ENCODE measurements around the gene CENPO.
"Not testable (repeated sequence)": the region's sequence is repeated elsewhere in the genome, so short reads cannot be mapped to it uniquely, and the experiment has no call there.

CENPO gene

GRCh38 chr2:24831221-24832072, 38.2 kb downstream of the CENPO start:
- H3K27me3 ChIP-seq (ENCODE audit: control insufficient read depth, insufficient read depth, low read length): no peaks in the 10 kb centered on the region
- H3K36me3 ChIP-seq (ENCODE audit: control insufficient read depth, insufficient read depth, low read length): no peaks in the 10 kb centered on the region
- no peak overlapping the region for H3K4me3 ChIP-seq (ENCODE audit: low read length)
- no peaks in the 10 kb centered on the region for H3K9me3 ChIP-seq (ENCODE audit: control insufficient read depth, insufficient read depth, low read length)
- H3K4me1 ChIP-seq (ENCODE audit: control insufficient read depth, insufficient read depth, low read length): peaks cover 5% of the 10 kb centered on the region
- WGBS (ENCODE audit: insufficient coverage, insufficient read length): no CpG with 5 or more reads among the region's 18 CpGs
- DNase-seq (ENCODE audit: low read depth, low spot score): no peak
- H3K27ac ChIP-seq (ENCODE audit: low read length): no peak overlapping the region

- no CpG with 5 or more reads among the region's 14 CpGs for WGBS (ENCODE audit: insufficient coverage, insufficient read length)
- Histone ChIP-seq H3K4me1 (ENCODE audit: control insufficient read depth, insufficient read depth, low read length) (peaks cover 5% of the 10 kb centered on the region), H3K27ac (ENCODE audit: low read length) (no peak overlapping the region), H3K36me3 (ENCODE audit: control insufficient read depth, insufficient read depth, low read length) (0 out of 2 replicates have a peak, but pooled peaks cover 2% of the 10 kb centered on the region), H3K9me3 (ENCODE audit: control insufficient read depth, insufficient read depth, low read length) (no peaks in the 10 kb centered on the region), H3K4me3 (ENCODE audit: low read length) (no peak overlapping the region), H3K27me3 (ENCODE audit: control insufficient read depth, insufficient read depth, low read length) (no peaks in the 10 kb centered on the region)
- no peak for DNase-seq (ENCODE audit: low read depth, low spot score)
Measured at GRCh38 chr2:24832073-24832461, 38.8 kb downstream of the CENPO start.

- no peak for DNase-seq (ENCODE audit: low read depth, low spot score)
- Histone ChIP-seq H3K9me3 (ENCODE audit: control insufficient read depth, insufficient read depth, low read length) (no peaks in the 10 kb centered on the region), H3K4me1 (ENCODE audit: control insufficient read depth, insufficient read depth, low read length) (peaks cover 3% of the 10 kb centered on the region), H3K27me3 (ENCODE audit: control insufficient read depth, insufficient read depth, low read length) (no peaks in the 10 kb centered on the region), H3K27ac (ENCODE audit: low read length) (no peak overlapping the region), H3K4me3 (ENCODE audit: low read length) (no peak overlapping the region), H3K36me3 (ENCODE audit: control insufficient read depth, insufficient read depth, low read length) (0 out of 2 replicates have a peak, but pooled peaks cover 2% of the 10 kb centered on the region)
- no CpG with 5 or more reads among the region's 9 CpGs for WGBS (ENCODE audit: insufficient coverage, insufficient read length)
Measured at GRCh38 chr2:24832521-24832920, 39.3 kb downstream of the CENPO start.

GRCh38 chr2:24832931-24833701, 39.9 kb downstream of the CENPO start:
- no peaks in the 10 kb centered on the region for H3K27me3 ChIP-seq (ENCODE audit: control insufficient read depth, insufficient read depth, low read length)
- H3K27ac ChIP-seq (ENCODE audit: low read length): no peak overlapping the region
- H3K4me3 ChIP-seq (ENCODE audit: low read length): no peak overlapping the region
- no CpG with 5 or more reads among the region's 22 CpGs for WGBS (ENCODE audit: insufficient coverage, insufficient read length)
- no peaks in the 10 kb centered on the region for H3K9me3 ChIP-seq (ENCODE audit: control insufficient read depth, insufficient read depth, low read length)
- DNase-seq (ENCODE audit: low read depth, low spot score): no peak
- peaks cover 3% of the 10 kb centered on the region for H3K4me1 ChIP-seq (ENCODE audit: control insufficient read depth, insufficient read depth, low read length)
- H3K36me3 ChIP-seq (ENCODE audit: control insufficient read depth, insufficient read depth, low read length): 0 out of 2 replicates have a peak, but pooled peaks cover 2% of the 10 kb centered on the region

GRCh38 chr2:24833821-24834732, 40.9 kb downstream of the CENPO start:
- H3K36me3 ChIP-seq (ENCODE audit: control insufficient read depth, insufficient read depth, low read length): 0 out of 2 replicates have a peak, but pooled peaks cover 2% of the 10 kb centered on the region
- no peak for DNase-seq (ENCODE audit: low read depth, low spot score)
- no CpG with 5 or more reads among the region's 32 CpGs for WGBS (ENCODE audit: insufficient coverage, insufficient read length)
- no peak overlapping the region for H3K27ac ChIP-seq (ENCODE audit: low read length)
- H3K4me3 ChIP-seq (ENCODE audit: low read length): no peak overlapping the region
- no peaks in the 10 kb centered on the region for H3K27me3 ChIP-seq (ENCODE audit: control insufficient read depth, insufficient read depth, low read length)
- no peaks in the 10 kb centered on the region for H3K9me3 ChIP-seq (ENCODE audit: control insufficient read depth, insufficient read depth, low read length)
- H3K4me1 ChIP-seq (ENCODE audit: control insufficient read depth, insufficient read depth, low read length): peaks cover 3% of the 10 kb centered on the region

GRCh38 chr2:24834733-24835395, 41.6 kb downstream of the CENPO start:
- Histone ChIP-seq H3K4me3 (ENCODE audit: low read length) (no peak overlapping the region), H3K4me1 (ENCODE audit: control insufficient read depth, insufficient read depth, low read length) (peaks cover 3% of the 10 kb centered on the region), H3K36me3 (ENCODE audit: control insufficient read depth, insufficient read depth, low read length) (0 out of 2 replicates have a peak, but pooled peaks cover 5% of the 10 kb centered on the region), H3K9me3 (ENCODE audit: control insufficient read depth, insufficient read depth, low read length) (no peaks in the 10 kb centered on the region), H3K27me3 (ENCODE audit: control insufficient read depth, insufficient read depth, low read length) (no peaks in the 10 kb centered on the region), H3K27ac (ENCODE audit: low read length) (no peak overlapping the region)
- no CpG with 5 or more reads among the region's 20 CpGs for WGBS (ENCODE audit: insufficient coverage, insufficient read length)
- no peak for DNase-seq (ENCODE audit: low read depth, low spot score)

GRCh38 chr2:24835411-24835810, 42.2 kb downstream of the CENPO start:
- WGBS (ENCODE audit: insufficient coverage, insufficient read length): no CpG with 5 or more reads among the region's 8 CpGs
- not testable (repeated sequence) for H3K27ac ChIP-seq (ENCODE audit: low read length); H3K4me3 ChIP-seq (ENCODE audit: low read length); DNase-seq (ENCODE audit: low read depth, low spot score); H3K27me3 ChIP-seq (ENCODE audit: control insufficient read depth, insufficient read depth, low read length); H3K4me1 ChIP-seq (ENCODE audit: control insufficient read depth, insufficient read depth, low read length); H3K36me3 ChIP-seq (ENCODE audit: control insufficient read depth, insufficient read depth, low read length); H3K9me3 ChIP-seq (ENCODE audit: control insufficient read depth, insufficient read depth, low read length)

GRCh38 chr2:24836206-24836605, 43.0 kb downstream of the CENPO start:
- DNase-seq (ENCODE audit: low read depth, low spot score): no peak
- Histone ChIP-seq H3K36me3 (ENCODE audit: control insufficient read depth, insufficient read depth, low read length) (0 out of 2 replicates have a peak, but pooled peaks cover 5% of the 10 kb centered on the region), H3K4me3 (ENCODE audit: low read length) (no peak overlapping the region), H3K27ac (ENCODE audit: low read length) (no peak overlapping the region), H3K4me1 (ENCODE audit: control insufficient read depth, insufficient read depth, low read length) (peaks cover 3% of the 10 kb centered on the region), H3K27me3 (ENCODE audit: control insufficient read depth, insufficient read depth, low read length) (no peaks in the 10 kb centered on the region), H3K9me3 (ENCODE audit: control insufficient read depth, insufficient read depth, low read length) (no peaks in the 10 kb centered on the region)
- no CpG with 5 or more reads among the region's 8 CpGs for WGBS (ENCODE audit: insufficient coverage, insufficient read length)

GRCh38 chr2:24836706-24837105, 43.5 kb downstream of the CENPO start:
- Histone ChIP-seq H3K4me1 (ENCODE audit: control insufficient read depth, insufficient read depth, low read length) (peaks cover 3% of the 10 kb centered on the region), H3K4me3 (ENCODE audit: low read length) (no peak overlapping the region), H3K27ac (ENCODE audit: low read length) (no peak overlapping the region), H3K27me3 (ENCODE audit: control insufficient read depth, insufficient read depth, low read length) (no peaks in the 10 kb centered on the region), H3K9me3 (ENCODE audit: control insufficient read depth, insufficient read depth, low read length) (no peaks in the 10 kb centered on the region), H3K36me3 (ENCODE audit: control insufficient read depth, insufficient read depth, low read length) (0 out of 2 replicates have a peak, but pooled peaks cover 5% of the 10 kb centered on the region)
- DNase-seq (ENCODE audit: low read depth, low spot score): no peak
- no CpG with 5 or more reads among the region's 9 CpGs for WGBS (ENCODE audit: insufficient coverage, insufficient read length)

All from iPS DF 6.9 (cell line).